ENCODE data around the gene CDHR5. TPM values are rescaled to one million over a fixed set of nuclear protein-coding genes. Genes with fewer than 3 reads are reported as not detected.

The CDHR5 gene
- total RNA-seq, 1 donor from 2014 or later: 7.1 TPM

DNA sequence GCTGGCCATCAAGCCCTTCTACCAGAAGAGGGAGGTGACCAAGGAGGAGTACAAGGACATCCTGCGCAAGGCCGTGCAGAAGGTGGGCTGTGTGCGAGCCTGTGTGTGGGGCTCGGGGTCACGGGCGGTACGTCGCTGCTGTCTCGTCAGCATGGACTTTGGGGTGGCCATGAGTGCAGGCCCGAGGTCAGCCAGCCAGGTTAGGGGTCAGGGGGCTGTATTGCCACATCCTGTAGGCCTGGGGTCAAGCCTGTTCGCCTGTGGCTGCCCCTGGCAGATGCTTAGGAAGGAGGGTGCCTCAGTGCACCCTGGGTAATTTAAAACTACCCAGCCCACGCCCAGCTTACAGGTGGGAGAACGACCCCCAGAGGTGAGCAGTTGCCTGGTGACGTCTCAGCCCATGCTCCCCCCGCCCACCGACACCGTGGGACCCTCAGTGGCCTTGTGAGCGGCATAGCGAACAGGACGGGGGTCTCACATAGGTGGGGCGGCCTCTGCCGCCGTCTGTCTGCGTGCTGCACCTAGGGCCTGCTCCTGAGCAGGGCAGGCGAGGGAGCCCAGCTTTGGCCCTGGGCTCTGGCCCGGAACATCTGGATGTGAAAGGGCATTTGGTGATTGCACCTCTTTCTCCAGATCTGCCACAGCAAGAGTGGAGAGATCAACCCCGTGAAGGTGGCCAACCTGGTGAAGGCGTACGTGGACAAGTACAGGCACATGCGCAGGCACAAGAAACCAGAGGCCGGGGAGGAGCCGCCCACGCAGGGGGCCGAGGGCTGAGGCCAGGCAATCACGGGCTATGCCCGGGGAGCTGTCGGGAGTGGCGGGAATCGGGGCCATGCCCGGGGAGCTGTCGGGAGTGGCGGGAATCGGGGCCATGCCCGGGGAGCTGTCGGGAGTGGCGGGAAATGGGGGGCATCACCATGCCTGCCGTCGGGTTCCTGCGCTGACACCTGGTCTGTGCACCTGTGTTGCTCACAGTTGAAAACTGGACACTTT, 13.5 kb downstream of the CDHR5 start:
- Mint-ChIP-seq H3K27ac (no peak overlapping the region), H3K4me3 (no peak overlapping the region), H3K9me3 (no peaks in the 10 kb centered on the region), H3K36me3 (peaks cover 5% of the 10 kb centered on the region), H3K27me3 (no peaks in the 10 kb centered on the region), H3K4me1 (ENCODE audit: unreplicated experiment) (peaks cover 4% of the 10 kb centered on the region)
- DNase-seq (ENCODE audit: extremely low spot score, unreplicated experiment): no peak
- TF ChIP-seq, protein P1, sequence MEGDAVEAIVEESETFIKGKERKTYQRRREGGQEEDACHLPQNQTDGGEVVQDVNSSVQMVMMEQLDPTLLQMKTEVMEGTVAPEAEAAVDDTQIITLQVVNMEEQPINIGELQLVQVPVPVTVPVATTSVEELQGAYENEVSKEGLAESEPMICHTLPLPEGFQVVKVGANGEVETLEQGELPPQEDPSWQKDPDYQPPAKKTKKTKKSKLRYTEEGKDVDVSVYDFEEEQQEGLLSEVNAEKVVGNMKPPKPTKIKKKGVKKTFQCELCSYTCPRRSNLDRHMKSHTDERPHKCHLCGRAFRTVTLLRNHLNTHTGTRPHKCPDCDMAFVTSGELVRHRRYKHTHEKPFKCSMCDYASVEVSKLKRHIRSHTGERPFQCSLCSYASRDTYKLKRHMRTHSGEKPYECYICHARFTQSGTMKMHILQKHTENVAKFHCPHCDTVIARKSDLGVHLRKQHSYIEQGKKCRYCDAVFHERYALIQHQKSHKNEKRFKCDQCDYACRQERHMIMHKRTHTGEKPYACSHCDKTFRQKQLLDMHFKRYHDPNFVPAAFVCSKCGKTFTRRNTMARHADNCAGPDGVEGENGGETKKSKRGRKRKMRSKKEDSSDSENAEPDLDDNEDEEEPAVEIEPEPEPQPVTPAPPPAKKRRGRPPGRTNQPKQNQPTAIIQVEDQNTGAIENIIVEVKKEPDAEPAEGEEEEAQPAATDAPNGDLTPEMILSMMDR (conservative IDR thresholded peaks at IDR 0.05): no peak

- TF ChIP-seq, protein P1 (conservative IDR thresholded peaks at IDR 0.05): no peak
- H3K27me3 Mint-ChIP-seq: no peaks in the 10 kb centered on the region
- peaks cover 5% of the 10 kb centered on the region for H3K36me3 Mint-ChIP-seq
- peak; percentile 62 for DNase-seq (ENCODE audit: extremely low spot score, unreplicated experiment)
- H3K27ac Mint-ChIP-seq: no peak overlapping the region
- no peaks in the 10 kb centered on the region for H3K9me3 Mint-ChIP-seq
- no peak overlapping the region for H3K4me3 Mint-ChIP-seq
- H3K4me1 Mint-ChIP-seq (ENCODE audit: unreplicated experiment): no peaks in the 10 kb centered on the region
These were observed 14.5 kb downstream of the CDHR5 start for GRCh38 chr11:610146-610801.

GRCh38 chr11:609341-609811, 15.4 kb downstream of the CDHR5 start:
- peak; percentile 63 for DNase-seq (ENCODE audit: extremely low spot score, unreplicated experiment)
- no peak overlapping the region for H3K4me3 Mint-ChIP-seq
- no peaks in the 10 kb centered on the region for H3K9me3 Mint-ChIP-seq
- H3K27ac Mint-ChIP-seq: no peak overlapping the region
- H3K27me3 Mint-ChIP-seq: no peaks in the 10 kb centered on the region
- H3K36me3 Mint-ChIP-seq: peaks cover 9% of the 10 kb centered on the region
- no peaks in the 10 kb centered on the region for H3K4me1 Mint-ChIP-seq (ENCODE audit: unreplicated experiment)
- TF ChIP-seq, protein P1 (conservative IDR thresholded peaks at IDR 0.05): no peak

GRCh38 chr11:608791-609251, 15.9 kb downstream of the CDHR5 start:
- H3K27ac Mint-ChIP-seq: no peak overlapping the region
- TF ChIP-seq, protein P1 (conservative IDR thresholded peaks at IDR 0.05): no peak
- H3K36me3 Mint-ChIP-seq: peaks cover 9% of the 10 kb centered on the region

DNA sequence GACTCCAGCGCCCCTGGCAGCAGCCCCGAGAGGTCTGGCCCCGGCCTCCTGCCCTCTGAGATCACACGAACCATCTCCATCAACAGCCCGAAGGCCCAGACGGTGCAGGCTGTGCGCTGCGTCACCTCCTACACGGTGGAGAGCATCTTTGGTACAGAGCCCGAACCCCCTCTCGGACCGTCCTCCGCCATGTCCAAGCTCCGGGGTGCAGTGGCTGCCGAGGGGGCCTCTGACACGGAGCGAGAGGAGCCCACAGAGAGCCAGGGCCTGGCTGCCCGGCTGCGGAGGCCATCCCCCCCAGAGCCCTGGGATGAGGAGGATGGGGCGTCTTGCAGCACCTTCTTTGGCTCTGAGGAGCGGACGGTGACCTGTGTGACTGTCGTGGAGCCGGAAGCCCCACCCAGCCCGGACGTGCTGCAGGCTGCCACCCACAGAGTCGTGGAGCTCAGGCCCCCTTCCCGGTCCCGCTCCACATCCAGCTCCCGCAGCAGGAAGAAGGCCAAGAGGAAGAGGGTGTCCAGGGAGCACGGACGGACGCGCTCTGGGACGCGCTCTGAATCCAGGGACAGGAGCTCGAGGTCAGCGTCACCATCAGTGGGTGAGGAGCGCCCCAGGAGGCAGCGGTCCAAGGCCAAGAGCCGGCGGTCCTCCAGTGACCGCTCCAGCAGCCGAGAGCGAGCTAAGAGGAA, 16.6 kb downstream of the CDHR5 start:
- Mint-ChIP-seq H3K27me3 (no peaks in the 10 kb centered on the region), H3K4me1 (ENCODE audit: unreplicated experiment) (no peaks in the 10 kb centered on the region), H3K9me3 (no peaks in the 10 kb centered on the region), H3K4me3 (no peak overlapping the region), H3K27ac (no peak overlapping the region), H3K36me3 (peaks cover 9% of the 10 kb centered on the region)
- DNase-seq (ENCODE audit: extremely low spot score, unreplicated experiment): peak; percentile 66
- TF ChIP-seq, protein P1 (conservative IDR thresholded peaks at IDR 0.05): no peak

More at GRCh38 chr11:608791-609251, 15.9 kb downstream of the CDHR5 start:
- H3K4me3 Mint-ChIP-seq: no peak overlapping the region
- H3K9me3 Mint-ChIP-seq: no peaks in the 10 kb centered on the region
- H3K4me1 Mint-ChIP-seq (ENCODE audit: unreplicated experiment): no peaks in the 10 kb centered on the region
- no peaks in the 10 kb centered on the region for H3K27me3 Mint-ChIP-seq
- peak; percentile 67 for DNase-seq (ENCODE audit: extremely low spot score, unreplicated experiment)

All from type B pancreatic cell (in vitro differentiated cells).